Mammary epithelial cell (primary cell): Measurements from ENCODE around the gene HOOK1.

Experiments used
- CTCF ChIP-seq, 2 donors: IDR thresholded peaks in 1 of 2; conservative IDR thresholded peaks in 1 of 2; 2 replicates each; pipeline ENCODE4 v1.5.1; 2011 to 2012; ENCODE audit warnings: inconsistent platforms in 2 of 2, low read length in 2 of 2, mild to moderate bottlenecking in 2 of 2, control low read depth in 1 of 2, low read depth in 1 of 2; ENCODE audit not compliant: insufficient read depth in 1 of 2; ENCODE audit errors: extremely low read depth in 1 of 2
- EZH2 ChIP-seq: IDR thresholded peaks from 2 replicates; pipeline ENCODE4 v1.6.1; 2012; ENCODE audit warnings: low read length, inconsistent platforms, borderline replicate concordance

- no peak for TF ChIP-seq CTCF (conservative IDR thresholded peaks at IDR 0.05 in 1 of 2, IDR thresholded peaks at IDR 0.05 in 1 of 2; ENCODE audit: extremely low read depth in 1 of 2, insufficient read depth in 1 of 2, low read depth in 1 of 2, low read length in 2 of 2)
- no peak for TF ChIP-seq EZH2
Measured at GRCh38 chr1:59897165-59897564, 82.4 kb downstream of the HOOK1 start.
